GM10248 (cell line): ENCODE data around the gene CFAP61.

ENCODE experiments used
- CTCF ChIA-PET: fragments of 300-600 bp; sonication (Branson Sonifier 250); formaldehyde crosslinking; extraction: SDS; loops from one replicate; lab custom pipeline; 2021; ENCODE audit warnings: antibody characterized with exemption; lab: Yijun Ruan, JAX
- POLR2A ChIA-PET: fragments of 350-650 bp; sonication (Branson Sonifier 250); formaldehyde crosslinking; extraction: SDS; loops from one replicate; lab custom pipeline; 2020; ENCODE audit warnings: antibody characterized with exemption; lab: Yijun Ruan, JAX
- DNase-seq: peaks from one replicate; pipeline ENCODE4 v3.0.0; 2012; ENCODE audit errors: extremely low spot score
- TF ChIP-seq, protein P1 (sequence below): IDR thresholded peaks from 2 replicates; pipeline ENCODE4 v1.5.1; 2012; ENCODE audit warnings: mild to moderate bottlenecking, low read depth; ENCODE audit errors: extremely low read depth, missing control alignments, control extremely low read depth

The CFAP61 gene

DNA sequence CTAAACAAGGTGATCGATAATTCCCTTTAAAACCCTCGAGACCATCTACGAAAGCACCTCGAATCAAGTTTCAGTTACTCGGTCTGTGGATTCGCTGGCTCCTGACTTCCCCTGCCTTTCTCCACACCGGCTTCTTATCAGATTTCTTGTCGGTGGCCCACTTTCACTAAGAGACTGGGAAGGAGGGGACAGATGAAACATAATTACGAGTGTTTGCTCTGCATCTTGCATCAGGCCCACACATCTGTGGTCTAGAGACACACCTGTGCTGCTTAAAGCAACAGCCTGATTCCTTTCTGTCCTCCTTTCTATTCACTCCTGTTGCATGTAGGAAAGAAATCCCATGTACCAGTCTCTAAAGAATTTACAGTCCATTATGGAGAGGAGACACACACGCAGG, 353.3 kb downstream of the CFAP61 start:
- ChIA-PET POLR2A (no interaction called here), CTCF (no interaction called here)
- TF ChIP-seq, protein P1, sequence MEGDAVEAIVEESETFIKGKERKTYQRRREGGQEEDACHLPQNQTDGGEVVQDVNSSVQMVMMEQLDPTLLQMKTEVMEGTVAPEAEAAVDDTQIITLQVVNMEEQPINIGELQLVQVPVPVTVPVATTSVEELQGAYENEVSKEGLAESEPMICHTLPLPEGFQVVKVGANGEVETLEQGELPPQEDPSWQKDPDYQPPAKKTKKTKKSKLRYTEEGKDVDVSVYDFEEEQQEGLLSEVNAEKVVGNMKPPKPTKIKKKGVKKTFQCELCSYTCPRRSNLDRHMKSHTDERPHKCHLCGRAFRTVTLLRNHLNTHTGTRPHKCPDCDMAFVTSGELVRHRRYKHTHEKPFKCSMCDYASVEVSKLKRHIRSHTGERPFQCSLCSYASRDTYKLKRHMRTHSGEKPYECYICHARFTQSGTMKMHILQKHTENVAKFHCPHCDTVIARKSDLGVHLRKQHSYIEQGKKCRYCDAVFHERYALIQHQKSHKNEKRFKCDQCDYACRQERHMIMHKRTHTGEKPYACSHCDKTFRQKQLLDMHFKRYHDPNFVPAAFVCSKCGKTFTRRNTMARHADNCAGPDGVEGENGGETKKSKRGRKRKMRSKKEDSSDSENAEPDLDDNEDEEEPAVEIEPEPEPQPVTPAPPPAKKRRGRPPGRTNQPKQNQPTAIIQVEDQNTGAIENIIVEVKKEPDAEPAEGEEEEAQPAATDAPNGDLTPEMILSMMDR: no peak
- no peak for DNase-seq

DNA sequence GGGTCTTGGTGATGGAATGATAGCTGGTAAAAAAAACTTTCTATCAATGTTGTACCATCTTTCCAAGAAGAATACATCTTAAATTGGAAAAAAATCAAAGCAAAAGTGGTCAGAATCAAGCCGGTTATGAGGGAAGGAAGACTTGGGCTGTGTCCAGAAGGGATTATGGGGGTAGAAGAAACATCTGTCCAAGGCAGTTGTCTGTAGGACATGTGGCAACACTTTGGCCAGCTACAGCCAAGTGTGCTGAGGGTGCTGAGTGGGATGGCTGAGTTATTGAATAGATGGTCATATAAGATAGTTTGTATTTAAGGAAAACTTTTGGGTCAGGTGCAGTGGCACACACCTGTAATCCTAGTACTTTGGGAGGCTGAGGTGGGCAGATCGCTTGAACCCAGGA, 354.0 kb downstream of the CFAP61 start:
- DNase-seq: no peak
- ChIA-PET POLR2A (no interaction called here), CTCF (interaction anchor here (1.4 to 1.6 kb wide), 2 partner anchors 11 to 75 kb away, joined by 3 to 5 read pairs; no protein-coding TSS in a partner anchor)
- TF ChIP-seq, protein P1: no peak

DNA sequence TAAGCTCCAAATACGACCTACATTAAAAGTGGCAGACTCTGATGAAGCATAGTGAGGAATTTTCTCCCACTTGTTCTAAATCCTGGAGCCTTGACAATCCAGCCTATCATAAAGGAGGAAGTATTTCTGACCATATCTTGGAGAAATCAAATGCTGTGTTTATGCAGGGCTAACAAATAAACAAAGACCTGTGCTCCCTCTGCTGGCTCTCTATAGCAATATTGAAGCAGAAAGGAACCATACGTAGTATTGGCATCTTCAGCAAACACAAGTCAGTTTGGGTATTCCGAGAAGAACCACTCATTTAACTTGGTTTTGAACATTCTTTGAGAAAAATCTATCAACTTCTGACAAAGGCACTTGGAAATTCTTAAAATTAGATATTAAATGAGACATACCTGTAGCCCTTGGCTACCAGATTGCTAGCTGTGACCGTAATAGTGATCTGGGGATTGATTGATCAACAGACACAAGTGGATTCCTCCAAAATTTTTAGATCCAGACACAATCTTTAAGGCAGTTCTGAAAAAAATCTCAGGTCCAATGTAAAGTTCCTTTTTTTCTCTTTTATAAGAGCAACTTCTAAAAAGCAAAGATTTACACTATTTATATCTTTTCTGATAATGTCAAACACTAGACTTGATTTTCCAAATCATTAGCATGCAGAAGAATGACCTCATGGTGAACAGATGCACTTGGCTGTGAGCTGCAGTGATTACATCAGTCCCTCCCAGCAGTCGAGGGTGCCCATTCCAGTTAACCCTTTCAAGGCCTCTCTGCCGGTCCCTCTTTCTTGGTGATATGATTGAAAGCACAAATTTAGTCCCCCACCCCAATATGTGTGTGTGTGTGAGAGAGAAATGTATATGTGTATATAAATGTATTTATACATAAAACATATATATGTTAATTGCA, 355.8 kb downstream of the CFAP61 start:
- CTCF ChIA-PET: interaction anchor here (1.4 to 1.6 kb wide), 3 partner anchors 9 to 77 kb away, joined by 3 to 5 read pairs (median 3); no protein-coding TSS in a partner anchor
- TF ChIP-seq, protein P1: no peak
- DNase-seq: no peak
- POLR2A ChIA-PET: no interaction called here

DNA sequence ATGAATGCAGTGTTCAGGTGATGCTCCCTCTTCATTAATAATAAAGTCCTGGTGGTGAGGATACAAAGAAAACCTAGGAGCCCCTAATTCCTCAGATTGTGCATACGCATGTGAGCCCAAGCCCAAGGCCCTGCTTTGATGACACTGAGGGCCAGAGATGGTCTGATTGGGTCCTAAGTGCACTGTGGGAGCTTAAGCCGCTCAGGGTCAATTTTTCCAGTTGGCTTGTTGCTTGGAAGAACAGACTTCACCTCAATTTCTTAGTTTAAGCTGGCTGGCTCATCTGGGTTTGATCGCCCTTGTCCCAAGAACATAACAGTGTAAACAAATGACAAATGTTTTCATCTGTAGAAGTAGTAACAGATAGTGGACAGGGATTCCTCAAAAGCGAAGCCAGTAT, 357.0 kb downstream of the CFAP61 start:
- DNase-seq: no peak
- TF ChIP-seq, protein P1: no peak
- ChIA-PET POLR2A (no interaction called here), CTCF (interaction anchor here (1.5 kb wide), 1 partner anchor 50 kb away, joined by 3 read pairs; no protein-coding TSS in a partner anchor)
